ENCODE data around the gene DYNC1H1.
"Not testable (repeated sequence)": the region's sequence is repeated elsewhere in the genome, so short reads cannot be mapped to it uniquely, and the experiment has no call there.

DYNC1H1 gene

GRCh38 chr14:101965770-101966722 lies 1.7 kb downstream of the DYNC1H1 start:
- Histone ChIP-seq H3K9me3 (no peaks in the 10 kb centered on the region), H3K36me3 (peaks cover 6% of the 10 kb centered on the region), H3K4me1 (ENCODE audit: control insufficient read depth in 1 of 2, insufficient read depth in 1 of 2, low read depth in 1 of 2, low read length in 1 of 2) (peaks cover 14 to 27% of the 10 kb centered on the region in 2 experiments), H3K4me3 (ENCODE audit: low read depth in 1 of 2, low read length in 1 of 2) (peak overlapping the region; percentile 93 to 96), H3K27ac (peak overlapping the region; percentile 92), H3K27me3 (no peaks in the 10 kb centered on the region)
- TF ChIP-seq CTCF (IDR thresholded peaks at IDR 0.05) = no peak

- Histone ChIP-seq H3K9me3 (no peaks in the 10 kb centered on the region), H3K36me3 (peaks cover 6% of the 10 kb centered on the region), H3K4me3 (ENCODE audit: low read depth in 1 of 2, low read length in 1 of 2) (no peak overlapping the region), H3K4me1 (ENCODE audit: control insufficient read depth in 1 of 2, insufficient read depth in 1 of 2, low read depth in 1 of 2, low read length in 1 of 2) (peaks cover 11 to 24% of the 10 kb centered on the region in 2 experiments), H3K27me3 (no peaks in the 10 kb centered on the region), H3K27ac (no peak overlapping the region)
- TF ChIP-seq CTCF (IDR thresholded peaks at IDR 0.05) = no peak
Observed at GRCh38 chr14:101966742-101967141, 2.4 kb downstream of the DYNC1H1 start.

GRCh38 chr14:101968186-101968585 lies 3.8 kb downstream of the DYNC1H1 start:
- no peaks in the 10 kb centered on the region for H3K9me3 ChIP-seq
- no peak overlapping the region for H3K27ac ChIP-seq
- no peak for TF ChIP-seq CTCF (IDR thresholded peaks at IDR 0.05)
- peaks cover 6% of the 10 kb centered on the region for H3K36me3 ChIP-seq
- peaks cover 18 to 32% of the 10 kb centered on the region in 2 experiments for H3K4me1 ChIP-seq (ENCODE audit: control insufficient read depth in 1 of 2, insufficient read depth in 1 of 2, low read depth in 1 of 2, low read length in 1 of 2)
- H3K27me3 ChIP-seq = no peaks in the 10 kb centered on the region
- H3K4me3 ChIP-seq (ENCODE audit: low read depth in 1 of 2, low read length in 1 of 2) = no peak overlapping the region

GRCh38 chr14:101969481-101969880 lies 5.1 kb downstream of the DYNC1H1 start:
- peaks cover 6% of the 10 kb centered on the region for H3K36me3 ChIP-seq
- H3K4me3 ChIP-seq (ENCODE audit: low read depth in 1 of 2, low read length in 1 of 2) = no peak overlapping the region
- H3K4me1 ChIP-seq (ENCODE audit: control insufficient read depth in 1 of 2, insufficient read depth in 1 of 2, low read depth in 1 of 2, low read length in 1 of 2) = peaks cover 18 to 27% of the 10 kb centered on the region in 2 experiments
- no peak for TF ChIP-seq CTCF (IDR thresholded peaks at IDR 0.05)
- no peaks in the 10 kb centered on the region for H3K27me3 ChIP-seq
- H3K27ac ChIP-seq = no peak overlapping the region
- no peaks in the 10 kb centered on the region for H3K9me3 ChIP-seq

- Histone ChIP-seq H3K4me1 (ENCODE audit: control insufficient read depth in 1 of 2, insufficient read depth in 1 of 2, low read depth in 1 of 2, low read length in 1 of 2) (peaks cover 10 to 20% of the 10 kb centered on the region in 2 experiments), H3K4me3 (ENCODE audit: low read depth in 1 of 2, low read length in 1 of 2) (no peak overlapping the region)
Observed at GRCh38 chr14:101970830-101971400, 6.5 kb downstream of the DYNC1H1 start.

GRCh38 chr14:101971458-101971857 lies 7.1 kb downstream of the DYNC1H1 start:
- Histone ChIP-seq H3K36me3 (peaks cover 13% of the 10 kb centered on the region), H3K27ac (peak overlapping the region; percentile 15), H3K4me1 (ENCODE audit: control insufficient read depth in 1 of 2, insufficient read depth in 1 of 2, low read depth in 1 of 2, low read length in 1 of 2) (peaks cover 7 to 14% of the 10 kb centered on the region in 2 experiments)
- H3K9me3 ChIP-seq; H3K4me3 ChIP-seq (ENCODE audit: low read depth in 1 of 2, low read length in 1 of 2); H3K27me3 ChIP-seq: not testable (repeated sequence)

More at GRCh38 chr14:101970830-101971400, 6.5 kb downstream of the DYNC1H1 start:
- H3K36me3 ChIP-seq = peaks cover 7% of the 10 kb centered on the region
- H3K27ac ChIP-seq = no peak overlapping the region
- no peaks in the 10 kb centered on the region for H3K27me3 ChIP-seq
- TF ChIP-seq CTCF (IDR thresholded peaks at IDR 0.05) = no peak
- no peaks in the 10 kb centered on the region for H3K9me3 ChIP-seq

Measured in neutrophil (primary cell).